ENCODE measurements around the gene ABCB1. TPM values are rescaled to one million over a fixed set of nuclear protein-coding genes. Genes with fewer than 3 reads are reported as not detected.

ABCB1 gene
- total and polyA plus RNA-seq, 2 of the 13 experiments (the other 11 are each of a cell fraction or from before 2014, with no cell fraction given), result 42.8 to 52.6 TPM

DNA sequence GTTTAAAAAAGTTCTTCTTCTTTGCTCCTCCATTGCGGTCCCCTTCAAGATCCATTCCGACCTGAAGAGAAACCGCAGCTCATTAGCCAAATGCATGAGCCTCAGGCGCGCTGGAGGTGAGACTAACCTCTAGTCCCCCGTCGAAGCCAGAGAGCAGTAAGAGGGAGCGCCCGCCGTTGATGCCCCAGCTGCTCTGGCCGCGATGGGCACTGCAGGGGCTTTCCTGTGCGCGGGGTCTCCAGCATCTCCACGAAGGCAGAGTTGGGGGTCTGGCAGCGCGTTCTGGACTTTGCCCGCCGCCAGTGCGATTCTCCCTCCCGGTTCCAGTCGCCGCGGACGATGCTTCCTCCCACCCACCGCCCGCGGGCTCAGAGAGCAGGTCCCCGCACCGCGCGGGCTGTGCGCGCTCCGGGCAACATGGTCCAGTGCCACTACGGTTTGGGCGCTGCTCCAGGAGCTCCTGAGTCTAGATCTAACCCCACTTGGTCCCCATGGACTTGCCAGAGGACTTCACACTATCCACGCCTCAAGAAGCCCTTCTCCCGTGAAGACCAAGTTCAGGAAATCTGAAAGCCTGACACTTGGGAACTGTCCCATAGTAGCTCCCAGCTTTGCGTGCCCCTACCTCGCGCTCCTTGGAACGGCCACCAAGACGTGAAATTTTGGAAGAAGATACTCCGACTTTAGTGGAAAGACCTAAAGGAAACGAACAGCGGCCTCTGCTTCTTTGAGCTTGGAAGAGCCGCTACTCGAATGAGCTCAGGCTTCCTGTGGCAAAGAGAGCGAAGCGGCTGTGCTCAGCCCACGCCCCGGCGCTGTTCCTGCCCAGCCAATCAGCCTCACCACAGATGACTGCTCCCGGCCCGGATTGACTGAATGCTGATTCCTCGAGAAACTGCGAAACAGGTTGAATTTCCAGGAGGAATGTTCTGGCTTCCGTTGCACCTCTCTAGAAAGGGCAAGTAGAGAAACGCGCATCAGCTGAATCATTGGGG lies at the start of gene ABCB1 (continued):
- TF ChIP-seq, protein P1, sequence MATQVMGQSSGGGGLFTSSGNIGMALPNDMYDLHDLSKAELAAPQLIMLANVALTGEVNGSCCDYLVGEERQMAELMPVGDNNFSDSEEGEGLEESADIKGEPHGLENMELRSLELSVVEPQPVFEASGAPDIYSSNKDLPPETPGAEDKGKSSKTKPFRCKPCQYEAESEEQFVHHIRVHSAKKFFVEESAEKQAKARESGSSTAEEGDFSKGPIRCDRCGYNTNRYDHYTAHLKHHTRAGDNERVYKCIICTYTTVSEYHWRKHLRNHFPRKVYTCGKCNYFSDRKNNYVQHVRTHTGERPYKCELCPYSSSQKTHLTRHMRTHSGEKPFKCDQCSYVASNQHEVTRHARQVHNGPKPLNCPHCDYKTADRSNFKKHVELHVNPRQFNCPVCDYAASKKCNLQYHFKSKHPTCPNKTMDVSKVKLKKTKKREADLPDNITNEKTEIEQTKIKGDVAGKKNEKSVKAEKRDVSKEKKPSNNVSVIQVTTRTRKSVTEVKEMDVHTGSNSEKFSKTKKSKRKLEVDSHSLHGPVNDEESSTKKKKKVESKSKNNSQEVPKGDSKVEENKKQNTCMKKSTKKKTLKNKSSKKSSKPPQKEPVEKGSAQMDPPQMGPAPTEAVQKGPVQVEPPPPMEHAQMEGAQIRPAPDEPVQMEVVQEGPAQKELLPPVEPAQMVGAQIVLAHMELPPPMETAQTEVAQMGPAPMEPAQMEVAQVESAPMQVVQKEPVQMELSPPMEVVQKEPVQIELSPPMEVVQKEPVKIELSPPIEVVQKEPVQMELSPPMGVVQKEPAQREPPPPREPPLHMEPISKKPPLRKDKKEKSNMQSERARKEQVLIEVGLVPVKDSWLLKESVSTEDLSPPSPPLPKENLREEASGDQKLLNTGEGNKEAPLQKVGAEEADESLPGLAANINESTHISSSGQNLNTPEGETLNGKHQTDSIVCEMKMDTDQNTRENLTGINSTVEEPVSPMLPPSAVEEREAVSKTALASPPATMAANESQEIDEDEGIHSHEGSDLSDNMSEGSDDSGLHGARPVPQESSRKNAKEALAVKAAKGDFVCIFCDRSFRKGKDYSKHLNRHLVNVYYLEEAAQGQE (IDR thresholded peaks at IDR 0.05; ENCODE audit: borderline replicate concordance in 1 of 2, low read depth in 1 of 2, low read length in 2 of 2), result peak in 1 of 2 experiments; percentile 75; a peak in 1 of 4 replicates
- TF ChIP-seq, protein P2, sequence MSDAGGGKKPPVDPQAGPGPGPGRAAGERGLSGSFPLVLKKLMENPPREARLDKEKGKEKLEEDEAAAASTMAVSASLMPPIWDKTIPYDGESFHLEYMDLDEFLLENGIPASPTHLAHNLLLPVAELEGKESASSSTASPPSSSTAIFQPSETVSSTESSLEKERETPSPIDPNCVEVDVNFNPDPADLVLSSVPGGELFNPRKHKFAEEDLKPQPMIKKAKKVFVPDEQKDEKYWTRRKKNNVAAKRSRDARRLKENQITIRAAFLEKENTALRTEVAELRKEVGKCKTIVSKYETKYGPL (CRISPR knock-in tag; IDR thresholded peaks at IDR 0.05), result no peak; the same call in 1 of the 2 replicates
- TF ChIP-seq ZNF552 (CRISPR knock-in tag; IDR thresholded peaks at IDR 0.05; ENCODE audit: borderline replicate concordance) (no peak), ZBTB7A (CRISPR knock-in tag; IDR thresholded peaks at IDR 0.05) (0 out of 2 replicates have a peak, but pooled peaks have one; percentile 58), SRSF1 (optimal IDR thresholded peaks at IDR 0.05; ENCODE audit: low read depth, low read length) (no peak)
- TF ChIP-seq, protein P3, sequence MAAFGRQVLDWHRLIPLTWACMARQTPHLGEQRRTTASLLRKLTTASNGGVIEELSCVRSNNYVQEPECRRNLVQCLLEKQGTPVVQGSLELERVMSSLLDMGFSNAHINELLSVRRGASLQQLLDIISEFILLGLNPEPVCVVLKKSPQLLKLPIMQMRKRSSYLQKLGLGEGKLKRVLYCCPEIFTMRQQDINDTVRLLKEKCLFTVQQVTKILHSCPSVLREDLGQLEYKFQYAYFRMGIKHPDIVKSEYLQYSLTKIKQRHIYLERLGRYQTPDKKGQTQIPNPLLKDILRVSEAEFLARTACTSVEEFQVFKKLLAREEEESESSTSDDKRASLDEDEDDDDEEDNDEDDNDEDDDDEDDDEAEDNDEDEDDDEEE (CRISPR knock-in tag; IDR thresholded peaks at IDR 0.05), result no peak
- TF ChIP-seq, protein P4, sequence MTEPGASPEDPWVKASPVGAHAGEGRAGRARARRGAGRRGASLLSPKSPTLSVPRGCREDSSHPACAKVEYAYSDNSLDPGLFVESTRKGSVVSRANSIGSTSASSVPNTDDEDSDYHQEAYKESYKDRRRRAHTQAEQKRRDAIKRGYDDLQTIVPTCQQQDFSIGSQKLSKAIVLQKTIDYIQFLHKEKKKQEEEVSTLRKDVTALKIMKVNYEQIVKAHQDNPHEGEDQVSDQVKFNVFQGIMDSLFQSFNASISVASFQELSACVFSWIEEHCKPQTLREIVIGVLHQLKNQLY (CRISPR knock-in tag; IDR thresholded peaks at IDR 0.05), result no peak; the same call in 1 of the 2 replicates
